OCI-LY1 (cell line): ENCODE data around the gene EPB41L2.
"Not testable (repeated sequence)": the region's sequence is repeated elsewhere in the genome, so short reads cannot be mapped to it uniquely, and the experiment has no call there.

Source experiments
- H2AFZ ChIP-seq: fragments of 200-600 bp; sonication (generic), shearing (Covaris generic); 2 replicates; pipeline ENCODE4 v1.6.0; 2014; ENCODE audit warnings: antibody characterized with exemption, mild to moderate bottlenecking, low read length
- H3F3A ChIP-seq: fragments of 200-600 bp; sonication (generic), shearing (Covaris generic); 2 replicates; pipeline ENCODE4 v1.6.0; 2014; ENCODE audit warnings: mild to moderate bottlenecking, antibody characterized with exemption, low read length, moderate library complexity; ENCODE audit not compliant: insufficient read depth
- H3K27ac ChIP-seq: fragments of 200-600 bp; sonication (generic); 2 replicates; pipeline ENCODE4 v1.5.1; 2014; ENCODE audit warnings: low read length, mixed run types, mild to moderate bottlenecking, low read depth; ENCODE audit not compliant: poor library complexity, severe bottlenecking
- H3K27me3 ChIP-seq: fragments of 200-600 bp; sonication (generic); 2 replicates; pipeline ENCODE4 v1.6.0; 2014; ENCODE audit warnings: antibody characterized with exemption, mild to moderate bottlenecking, low read length, moderate library complexity; ENCODE audit not compliant: insufficient read depth
- H3K36me3 ChIP-seq: fragments of 200-600 bp; sonication (generic); 2 replicates; pipeline ENCODE4 v1.6.1; 2014; ENCODE audit warnings: mild to moderate bottlenecking, antibody characterized with exemption, low read length, moderate library complexity, mixed read lengths; ENCODE audit not compliant: insufficient read depth
- H3K4me1 ChIP-seq: fragments of 200-600 bp; sonication (generic); 2 replicates; pipeline ENCODE4 v1.5.1; 2014; ENCODE audit warnings: mild to moderate bottlenecking, low read length, moderate library complexity; ENCODE audit not compliant: insufficient read depth, severe bottlenecking
- H3K4me2 ChIP-seq: fragments of 200-600 bp; sonication (generic), shearing (Covaris generic); 2 replicates; pipeline ENCODE4 v1.6.1; 2014; ENCODE audit warnings: low read length
- H3K4me3 ChIP-seq: fragments of 200-600 bp; sonication (generic); 2 replicates; pipeline ENCODE4 v1.5.1; 2014; ENCODE audit warnings: low read length, low read depth, mild to moderate bottlenecking, mixed read lengths; ENCODE audit not compliant: poor library complexity, severe bottlenecking
- H3K79me2 ChIP-seq: fragments of 200-600 bp; shearing (Covaris generic); 2 replicates; pipeline ENCODE4 v1.6.1; 2016; ENCODE audit warnings: mixed run types, low read length, mixed read lengths; ENCODE audit not compliant: insufficient read depth
- H3K9ac ChIP-seq: fragments of 200-600 bp; sonication (generic), shearing (Covaris generic); 2 replicates; pipeline ENCODE4 v1.6.1; 2014; ENCODE audit warnings: mild to moderate bottlenecking, low read length, mixed read lengths
- H3K9me2 ChIP-seq: fragments of 200-600 bp; sonication (generic), shearing (Covaris generic); 2 replicates; pipeline ENCODE4 v1.6.1; 2014; ENCODE audit warnings: low read depth, mild to moderate bottlenecking, low read length, mixed read lengths
- H3K9me3 ChIP-seq: fragments of 200-600 bp; shearing (Covaris generic); 2 replicates; pipeline ENCODE4 v1.6.1; 2014; ENCODE audit warnings: low read length, mixed read lengths
- H4K20me1 ChIP-seq: fragments of 200-600 bp; sonication (generic), shearing (Covaris generic); 2 replicates; pipeline ENCODE4 v1.6.0; 2016; ENCODE audit warnings: mild to moderate bottlenecking, low read length; ENCODE audit not compliant: insufficient read depth
- CTCF ChIP-seq: fragments of 200-600 bp; sonication (generic), shearing (Covaris generic); IDR thresholded peaks from 2 replicates; pipeline ENCODE4 v1.5.1; 2017; ENCODE audit warnings: mild to moderate bottlenecking, antibody characterized with exemption, low read length, moderate library complexity, mixed read lengths
- EZH2 ChIP-seq: fragments of 200-600 bp; sonication (generic), shearing (Covaris generic); IDR thresholded peaks from 2 replicates; pipeline ENCODE4 v1.8.0; 2017; ENCODE audit warnings: borderline replicate concordance, mixed run types, mild to moderate bottlenecking, antibody characterized with exemption, low read length, moderate library complexity, mixed read lengths

EPB41L2 gene

GRCh38 chr6:131096786-131097185 is 33.7 kb upstream of the EPB41L2 start:
- no peak overlapping the region for H2AFZ ChIP-seq
- H3K4me3 ChIP-seq: no peak overlapping the region
- H3K4me1 ChIP-seq: no peaks in the 10 kb centered on the region
- no peaks in the 10 kb centered on the region for H3K36me3 ChIP-seq
- TF ChIP-seq CTCF (no peak), EZH2 (no peak)
- no peaks in the 10 kb centered on the region for H3K27me3 ChIP-seq
- H4K20me1 ChIP-seq: no peaks in the 10 kb centered on the region
- H3K4me2 ChIP-seq: no peak overlapping the region
- no peaks in the 10 kb centered on the region for H3F3A ChIP-seq
- H3K9me3 ChIP-seq: no peaks in the 10 kb centered on the region
- no peak overlapping the region for H3K9ac ChIP-seq
- H3K79me2 ChIP-seq: no peaks in the 10 kb centered on the region
- no peaks in the 10 kb centered on the region for H3K9me2 ChIP-seq
- no peak overlapping the region for H3K27ac ChIP-seq

- Histone ChIP-seq H3K9me3 (no peaks in the 10 kb centered on the region), H3F3A (no peaks in the 10 kb centered on the region), H3K27ac (no peak overlapping the region), H2AFZ (no peak overlapping the region), H3K79me2 (no peaks in the 10 kb centered on the region), H3K36me3 (no peaks in the 10 kb centered on the region), H3K9ac (no peak overlapping the region), H3K4me1 (no peaks in the 10 kb centered on the region), H3K9me2 (no peaks in the 10 kb centered on the region), H3K27me3 (no peaks in the 10 kb centered on the region), H3K4me3 (no peak overlapping the region), H4K20me1 (no peaks in the 10 kb centered on the region), H3K4me2 (no peak overlapping the region)
- TF ChIP-seq CTCF: no peak
- no peak for TF ChIP-seq EZH2
Measured at GRCh38 chr6:131093334-131093733, 30.3 kb upstream of the EPB41L2 start.

GRCh38 chr6:131091944-131092343 is 28.9 kb upstream of the EPB41L2 start:
- H3K36me3 ChIP-seq, H3F3A ChIP-seq, H3K4me3 ChIP-seq, H2AFZ ChIP-seq, H3K27me3 ChIP-seq, H3K9me3 ChIP-seq, H4K20me1 ChIP-seq, H3K9ac ChIP-seq, H3K79me2 ChIP-seq, H3K4me2 ChIP-seq, H3K4me1 ChIP-seq, H3K27ac ChIP-seq, H3K9me2 ChIP-seq: not testable (repeated sequence)

GRCh38 chr6:131090339-131090738 is 27.3 kb upstream of the EPB41L2 start:
- H3K27me3 ChIP-seq, H3K4me1 ChIP-seq, H3K27ac ChIP-seq, H3F3A ChIP-seq, H4K20me1 ChIP-seq, H3K4me2 ChIP-seq, H3K9me3 ChIP-seq, H3K4me3 ChIP-seq, H3K79me2 ChIP-seq, H3K9ac ChIP-seq, H2AFZ ChIP-seq, H3K9me2 ChIP-seq, H3K36me3 ChIP-seq: not testable (repeated sequence)
